D721Med (cell line): Measurements from ENCODE around the gene DLX2.
"Not testable (repeated sequence)": the region's sequence is repeated elsewhere in the genome, so short reads cannot be mapped to it uniquely, and the experiment has no call there.

Source experiments
- DNase-seq: peaks from one replicate; pipeline ENCODE4 v3.0.0; 2011; ENCODE audit warnings: low spot score; ENCODE audit not compliant: insufficient read length
- FAIRE-seq: peaks from 2 replicates; lab custom pipeline; 2011; peaks lifted over from hg19 to GRCh38; lab: Jason Lieb, UNC
- CTCF ChIP-seq: IDR thresholded peaks from 2 replicates; pipeline ENCODE4 v1.5.1; 2012; ENCODE audit warnings: mild to moderate bottlenecking, control low read depth; ENCODE audit not compliant: insufficient read depth; ENCODE audit errors: missing control alignments

The DLX2 gene

GRCh38 chr2:172114579-172114978, 11.9 kb upstream of the DLX2 start:
- no peak for TF ChIP-seq CTCF
- FAIRE-seq: no peak

DNA sequence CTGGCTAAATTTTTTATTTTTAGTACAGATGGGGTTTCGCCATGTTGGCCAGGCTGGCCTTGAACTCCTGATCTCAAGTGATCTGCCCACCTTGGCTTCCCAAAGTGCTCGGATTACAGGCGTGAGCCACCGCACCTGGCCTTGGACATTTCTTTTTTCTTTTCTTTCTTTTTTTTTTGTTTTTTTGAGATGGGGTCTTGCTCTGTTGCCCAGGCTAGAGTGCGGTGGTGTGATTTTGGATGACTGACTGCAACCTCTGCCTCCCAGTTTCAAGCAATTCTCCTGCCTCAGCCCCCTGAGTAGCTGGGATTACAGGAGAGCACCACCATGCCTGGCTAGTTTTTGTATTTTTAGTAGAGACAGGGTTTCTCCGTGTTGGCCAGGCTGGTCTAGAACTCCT, 11.5 kb upstream of the DLX2 start:
- FAIRE-seq, DNase-seq: not testable (repeated sequence)

More at GRCh38 chr2:172114579-172114978, 11.9 kb upstream of the DLX2 start:
- no peak for DNase-seq

GRCh38 chr2:172113617-172114016, 10.9 kb upstream of the DLX2 start:
- DNase-seq: no peak
- peak; percentile 61 for TF ChIP-seq CTCF
- peak; percentile 77 for FAIRE-seq

DNA sequence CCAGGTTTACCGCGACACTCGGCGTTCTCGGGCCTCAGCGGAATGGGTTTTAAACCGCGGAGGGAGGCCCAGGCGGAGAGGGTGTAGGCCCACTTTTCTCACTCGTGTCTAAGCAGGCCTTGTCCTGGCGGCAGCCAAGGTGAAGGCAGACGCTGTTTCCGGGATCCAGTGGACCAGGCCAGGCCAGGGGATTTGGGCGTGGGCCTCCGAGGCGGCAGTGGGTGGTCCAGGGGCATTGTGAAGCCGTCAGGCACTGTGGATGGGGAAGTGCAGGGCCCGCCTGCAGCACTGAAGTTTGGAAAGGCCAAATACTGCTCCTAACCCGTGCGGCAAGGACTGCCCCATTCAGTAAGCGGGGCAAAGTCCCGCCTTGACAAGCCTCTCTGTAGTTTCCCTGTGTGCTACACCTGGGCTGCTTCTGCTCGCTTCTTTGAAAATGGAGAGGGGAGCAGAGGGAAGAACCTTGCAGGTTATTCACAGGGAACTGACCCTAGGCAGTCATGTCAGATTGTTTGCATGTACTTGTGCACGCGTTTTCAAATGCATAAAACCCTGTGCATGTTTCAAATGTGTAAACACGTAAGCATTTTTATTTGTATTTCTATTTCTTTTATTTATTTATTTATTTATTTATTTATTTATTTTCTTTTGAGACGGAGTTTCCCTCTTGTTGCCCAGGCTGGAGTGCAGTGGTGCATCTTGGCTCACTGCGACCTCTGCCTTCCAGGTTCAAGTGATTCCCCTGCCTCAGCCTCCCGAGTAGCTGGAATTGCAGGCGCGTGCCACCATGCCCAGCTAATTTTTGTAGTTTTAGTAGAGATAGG, 7.5 kb upstream of the DLX2 start:
- TF ChIP-seq CTCF: no peak
- FAIRE-seq (no peak), DNase-seq (no peak)

DNA sequence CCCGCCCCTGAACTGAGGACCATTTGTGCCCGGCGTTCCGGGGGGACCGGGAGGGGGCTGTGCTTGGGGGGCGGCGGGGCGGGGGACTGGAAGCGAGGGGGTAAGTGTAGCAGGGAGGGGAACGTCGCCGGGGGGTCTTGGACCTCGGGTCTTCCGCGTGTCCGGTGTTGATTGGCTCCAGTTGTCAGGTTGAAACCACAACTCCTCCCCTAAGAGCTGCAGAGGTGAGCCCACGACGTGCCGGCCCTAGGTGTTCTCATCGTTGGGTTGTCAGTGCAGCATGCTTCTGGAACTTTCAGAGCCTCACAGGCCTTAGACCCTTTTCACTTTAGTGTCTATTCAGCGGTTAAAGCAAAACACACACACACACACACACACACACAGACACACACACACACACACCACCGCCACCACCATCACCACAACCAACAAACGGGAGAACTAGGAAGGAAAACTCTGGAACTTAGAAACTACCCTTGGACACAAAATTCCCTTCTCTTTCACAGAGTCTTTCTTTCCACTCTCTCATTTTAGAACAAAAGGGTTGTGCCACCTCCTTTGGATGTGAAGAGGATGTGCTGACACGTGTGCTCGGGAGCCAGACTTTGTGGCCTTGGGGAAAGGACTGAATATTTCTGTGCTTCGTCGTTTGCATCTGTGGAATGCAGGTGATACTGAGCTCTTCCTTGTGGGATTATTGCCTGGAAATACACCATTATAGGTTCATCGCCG, 6.7 kb upstream of the DLX2 start:
- FAIRE-seq: no peak
- no peak for TF ChIP-seq CTCF
- no peak for DNase-seq

- FAIRE-seq: no peak
These were observed 5.9 kb upstream of the DLX2 start for GRCh38 chr2:172108587-172108930.

More at GRCh38 chr2:172108587-172108930, 5.9 kb upstream of the DLX2 start:
- no peak for TF ChIP-seq CTCF
- DNase-seq: no peak
